ENCODE results near the gene RNPEP.

Gene RNPEP

DNA sequence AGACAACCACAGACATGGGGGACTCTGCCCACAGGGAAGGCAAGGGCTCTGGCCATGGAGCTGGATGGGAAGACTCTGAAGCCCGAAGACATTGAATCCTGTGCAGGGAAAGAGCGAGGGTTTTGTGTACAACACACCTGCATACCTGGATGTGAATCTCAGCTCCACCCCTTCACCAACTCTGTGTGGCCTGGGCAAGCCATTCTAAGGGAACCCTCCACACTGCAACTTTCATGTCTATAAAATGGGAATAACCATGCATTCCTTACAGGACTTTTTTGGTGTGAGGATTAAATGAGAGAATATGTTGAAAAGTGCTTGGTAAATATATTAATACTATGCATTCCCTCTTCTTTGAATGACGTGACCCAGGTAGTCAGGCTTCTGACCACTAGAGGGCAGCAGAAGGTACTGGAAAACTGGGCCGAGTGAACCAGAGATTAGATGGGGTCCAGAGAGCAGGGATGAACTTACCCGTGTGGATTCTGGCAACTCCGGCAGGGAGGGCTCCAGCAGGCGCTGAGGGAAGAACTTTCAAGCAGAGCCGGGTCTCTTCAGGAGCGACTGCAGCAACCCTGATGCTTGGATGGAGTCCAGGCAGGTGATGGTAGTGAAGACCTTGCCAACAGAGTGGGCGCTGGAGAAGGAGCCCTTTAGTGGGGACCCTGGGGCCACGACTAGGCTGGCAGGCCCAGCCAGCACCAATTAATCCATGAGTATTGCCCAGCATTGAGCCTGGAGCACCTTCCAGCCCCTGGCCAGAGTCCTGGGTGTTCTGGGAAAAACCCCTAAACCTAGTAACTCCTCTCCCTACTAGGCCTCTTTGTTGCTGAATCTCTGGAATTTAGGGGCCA, 27.1 kb downstream of the RNPEP start:
- Histone ChIP-seq H3K36me3 (ENCODE audit: insufficient read depth, low read length) (peaks cover 10% of the 10 kb centered on the region; the same call in 1 of the 2 replicates), H3K9me2 (replicated peaks; ENCODE audit: low read depth, low read length) (no peaks in the 10 kb centered on the region), H3K9me3 (ENCODE audit: insufficient read depth, low read depth, low read length) (no peaks in the 10 kb centered on the region), H3K4me1 (ENCODE audit: insufficient read depth, low read length, poor library complexity, severe bottlenecking) (no peaks in the 10 kb centered on the region), H3F3A (ENCODE audit: low read depth) (no peaks in the 10 kb centered on the region), H3K79me2 (ENCODE audit: insufficient read depth, low read length) (no peaks in the 10 kb centered on the region), H3K27me3 (ENCODE audit: insufficient read depth, low read length, poor library complexity, severe bottlenecking) (no peaks in the 10 kb centered on the region), H4K20me1 (ENCODE audit: insufficient read depth, low read length, poor library complexity, severe bottlenecking) (no peaks in the 10 kb centered on the region), H3K4me2 (ENCODE audit: low read depth, low read length, poor library complexity, severe bottlenecking) (no peak overlapping the region), H2AFZ (ENCODE audit: low read length) (no peak overlapping the region), H3K4me3 (ENCODE audit: low read length, poor library complexity, severe bottlenecking) (no peak overlapping the region), H3K9ac (ENCODE audit: low read depth, low read length, poor library complexity, severe bottlenecking) (no peak overlapping the region)
- TF ChIP-seq, protein P1, sequence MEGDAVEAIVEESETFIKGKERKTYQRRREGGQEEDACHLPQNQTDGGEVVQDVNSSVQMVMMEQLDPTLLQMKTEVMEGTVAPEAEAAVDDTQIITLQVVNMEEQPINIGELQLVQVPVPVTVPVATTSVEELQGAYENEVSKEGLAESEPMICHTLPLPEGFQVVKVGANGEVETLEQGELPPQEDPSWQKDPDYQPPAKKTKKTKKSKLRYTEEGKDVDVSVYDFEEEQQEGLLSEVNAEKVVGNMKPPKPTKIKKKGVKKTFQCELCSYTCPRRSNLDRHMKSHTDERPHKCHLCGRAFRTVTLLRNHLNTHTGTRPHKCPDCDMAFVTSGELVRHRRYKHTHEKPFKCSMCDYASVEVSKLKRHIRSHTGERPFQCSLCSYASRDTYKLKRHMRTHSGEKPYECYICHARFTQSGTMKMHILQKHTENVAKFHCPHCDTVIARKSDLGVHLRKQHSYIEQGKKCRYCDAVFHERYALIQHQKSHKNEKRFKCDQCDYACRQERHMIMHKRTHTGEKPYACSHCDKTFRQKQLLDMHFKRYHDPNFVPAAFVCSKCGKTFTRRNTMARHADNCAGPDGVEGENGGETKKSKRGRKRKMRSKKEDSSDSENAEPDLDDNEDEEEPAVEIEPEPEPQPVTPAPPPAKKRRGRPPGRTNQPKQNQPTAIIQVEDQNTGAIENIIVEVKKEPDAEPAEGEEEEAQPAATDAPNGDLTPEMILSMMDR (conservative IDR thresholded peaks at IDR 0.05; ENCODE audit: low read length): peak; percentile 89
- no peak for TF ChIP-seq EZH2phosphoT487 (IDR thresholded peaks at IDR 0.05; ENCODE audit: borderline replicate concordance)

DNA sequence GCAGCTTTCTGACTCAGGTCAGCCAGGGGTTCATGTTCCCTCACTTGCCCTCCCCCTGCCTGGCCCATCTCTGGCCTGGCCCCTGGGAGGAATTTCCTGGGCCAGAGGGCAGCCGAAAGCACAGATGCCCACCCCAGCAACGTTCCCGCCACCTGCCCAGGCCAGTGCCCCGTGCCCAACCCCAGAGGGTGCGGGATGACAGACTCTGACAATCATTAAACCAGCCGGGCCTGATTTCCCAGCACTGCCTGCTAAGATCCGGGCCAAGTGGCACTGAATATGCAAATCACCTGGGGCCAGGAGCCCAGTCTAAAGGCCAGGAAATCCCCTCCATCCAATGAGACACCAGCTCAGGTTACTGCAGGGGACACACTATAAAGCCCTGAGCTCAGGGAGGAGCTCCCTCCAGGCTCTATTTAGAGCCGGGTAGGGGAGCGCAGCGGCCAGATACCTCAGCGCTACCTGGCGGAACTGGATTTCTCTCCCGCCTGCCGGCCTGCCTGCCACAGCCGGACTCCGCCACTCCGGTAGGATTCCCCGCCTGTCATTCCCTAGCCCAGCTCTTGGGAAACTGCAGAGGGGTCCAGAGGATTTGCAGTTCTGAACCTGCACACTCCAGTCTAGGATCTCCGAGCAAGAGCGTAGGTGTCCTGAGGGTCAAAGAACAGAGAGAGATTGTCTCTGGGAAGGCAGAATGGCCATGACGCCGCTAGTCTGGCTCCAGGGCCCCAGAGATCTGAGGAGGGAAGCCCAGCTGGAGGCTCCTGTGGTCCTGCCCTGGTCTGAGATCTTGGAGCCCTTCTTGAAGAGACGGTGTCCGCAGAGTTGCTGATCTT, 27.9 kb downstream of the RNPEP start, which contains the start of gene ELF3:
Gene ELF3 (plus strand): TSS at position 408 of the 836 bp plus-strand sequence. CDS start 550 bp downstream, outside the sequence.
- Histone ChIP-seq H3K36me3 (ENCODE audit: insufficient read depth, low read length) (peaks cover 1% of the 10 kb centered on the region; the same call in 1 of the 2 replicates), H3K79me2 (ENCODE audit: insufficient read depth, low read length) (no peaks in the 10 kb centered on the region), H3K4me3 (ENCODE audit: low read length, poor library complexity, severe bottlenecking) (no peak within 1 kb of the TSS), H3K9me2 (replicated peaks; ENCODE audit: low read depth, low read length) (no peaks in the 10 kb centered on the region), H3K9ac (ENCODE audit: low read depth, low read length, poor library complexity, severe bottlenecking) (no peak within 1 kb of the TSS), H2AFZ (ENCODE audit: low read length) (no peak within 1 kb of the TSS), H3K4me2 (ENCODE audit: low read depth, low read length, poor library complexity, severe bottlenecking) (no peak within 1 kb of the TSS), H3F3A (ENCODE audit: low read depth) (no peaks in the 10 kb centered on the region), H3K27me3 (ENCODE audit: insufficient read depth, low read length, poor library complexity, severe bottlenecking) (no peaks in the 10 kb centered on the region), H3K4me1 (ENCODE audit: insufficient read depth, low read length, poor library complexity, severe bottlenecking) (no peaks in the 10 kb centered on the region), H3K9me3 (ENCODE audit: insufficient read depth, low read depth, low read length) (no peaks in the 10 kb centered on the region), H4K20me1 (ENCODE audit: insufficient read depth, low read length, poor library complexity, severe bottlenecking) (no peaks in the 10 kb centered on the region)
- no peak for TF ChIP-seq EZH2phosphoT487 (IDR thresholded peaks at IDR 0.05; ENCODE audit: borderline replicate concordance)
- TF ChIP-seq, protein P1 (conservative IDR thresholded peaks at IDR 0.05; ENCODE audit: low read length): no peak

DNA sequence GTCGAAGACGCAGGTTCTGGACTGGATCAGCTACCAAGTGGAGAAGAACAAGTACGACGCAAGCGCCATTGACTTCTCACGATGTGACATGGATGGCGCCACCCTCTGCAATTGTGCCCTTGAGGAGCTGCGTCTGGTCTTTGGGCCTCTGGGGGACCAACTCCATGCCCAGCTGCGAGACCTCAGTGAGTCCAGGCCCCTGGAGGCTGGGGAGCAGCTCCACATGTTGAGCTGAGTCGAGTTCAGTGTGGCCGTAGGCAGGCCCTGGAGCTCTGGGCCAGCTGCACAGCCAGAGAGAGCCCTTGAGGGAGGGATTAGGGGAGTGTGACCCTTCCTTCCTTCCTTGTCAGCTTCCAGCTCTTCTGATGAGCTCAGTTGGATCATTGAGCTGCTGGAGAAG, 29.5 kb downstream of the RNPEP start:
- Histone ChIP-seq H3K27me3 (ENCODE audit: insufficient read depth, low read length, poor library complexity, severe bottlenecking) (no peaks in the 10 kb centered on the region), H3K79me2 (ENCODE audit: insufficient read depth, low read length) (no peaks in the 10 kb centered on the region), H3K9me2 (replicated peaks; ENCODE audit: low read depth, low read length) (no peaks in the 10 kb centered on the region), H3K4me1 (ENCODE audit: insufficient read depth, low read length, poor library complexity, severe bottlenecking) (no peaks in the 10 kb centered on the region), H2AFZ (ENCODE audit: low read length) (no peak overlapping the region), H3K4me3 (ENCODE audit: low read length, poor library complexity, severe bottlenecking) (no peak overlapping the region), H3K9me3 (ENCODE audit: insufficient read depth, low read depth, low read length) (no peaks in the 10 kb centered on the region), H3F3A (ENCODE audit: low read depth) (no peaks in the 10 kb centered on the region), H3K4me2 (ENCODE audit: low read depth, low read length, poor library complexity, severe bottlenecking) (no peak overlapping the region), H3K36me3 (ENCODE audit: insufficient read depth, low read length) (no peaks in the 10 kb centered on the region), H3K9ac (ENCODE audit: low read depth, low read length, poor library complexity, severe bottlenecking) (no peak overlapping the region), H4K20me1 (ENCODE audit: insufficient read depth, low read length, poor library complexity, severe bottlenecking) (no peaks in the 10 kb centered on the region)
- TF ChIP-seq EZH2phosphoT487 (IDR thresholded peaks at IDR 0.05; ENCODE audit: borderline replicate concordance): no peak
- TF ChIP-seq, protein P1 (conservative IDR thresholded peaks at IDR 0.05; ENCODE audit: low read length): no peak
